Gastrocnemius medialis (tissue), 4 donors: ENCODE measurements around the gene UTP3. TPM values are rescaled to one million over a fixed set of nuclear protein-coding genes. Genes with fewer than 3 reads are reported as not detected.
"Not testable (repeated sequence)": the region's sequence is repeated elsewhere in the genome, so short reads cannot be mapped to it uniquely, and the experiment has no call there.

Experiments
- ATAC-seq, 2 donors: fragments of 150-250 bp; one replicate each; pipeline ENCODE4 v1.9.1; 2016
- DNase-seq, 2 donors: peaks; one replicate each; pipeline ENCODE4 v3.0.0-alpha.2; 2019
- H3K27ac ChIP-seq, 4 donors: fragments of 200-600 bp; sonication (generic); 1 replicate in 1 of 4; 2 replicates in 3 of 4; pipeline ENCODE4 v1.5.1; 2016 to 2018; ENCODE audit warnings: mild to moderate bottlenecking in 2 of 4, moderate library complexity in 1 of 4
- H3K27me3 ChIP-seq, 3 donors: fragments of 200-600 bp; sonication (generic) in 2 of 3; 1 replicate in 1 of 3; 2 replicates in 2 of 3; pipeline versions ENCODE4 v1.5.1 to v1.6.0; 2016 to 2019; ENCODE audit warnings: mild to moderate bottlenecking in 1 of 3, moderate library complexity in 1 of 3
- H3K36me3 ChIP-seq, 2 donors: fragments of 200-600 bp; sonication (generic) in 1 of 2; one replicate each; pipeline ENCODE4 v1.5.1; 2017 to 2018
- H3K4me1 ChIP-seq, 2 donors: fragments of 200-600 bp; sonication (generic) in 1 of 2; one replicate each; pipeline ENCODE4 v1.5.1; 2016 to 2017; ENCODE audit warnings: mild to moderate bottlenecking in 2 of 2
- H3K4me3 ChIP-seq, 4 donors: fragments of 200-600 bp; sonication (generic) in 3 of 4; 1 replicate in 1 of 4; 2 replicates in 3 of 4; pipeline ENCODE4 v1.5.1; 2016 to 2019; ENCODE audit warnings: mild to moderate bottlenecking in 2 of 4
- H3K9me3 ChIP-seq, 3 donors: fragments of 200-600 bp; sonication (generic) in 2 of 3; 1 replicate in 1 of 3; 2 replicates in 2 of 3; pipeline ENCODE4 v1.5.1; 2016 to 2019
- POLR2A ChIP-seq, 2 donors: fragments of 450-650 bp; IDR thresholded peaks; one replicate each; pipeline ENCODE4 v1.6.1; 2017; ENCODE audit warnings: antibody characterized with exemption in 2 of 2, mild to moderate bottlenecking in 2 of 2, moderate library complexity in 2 of 2
- in situ Hi-C, 4 donors: fragments of 200-750 bp; cut with MboI; loops; one replicate each; pipeline versions ENCODE4 v1.15.0 to v1.8.0; 2017; ENCODE audit warnings: low sequenced_read_pairs in 4 of 4
- intact Hi-C: fragments of 100-400 bp; cut with DNase I; formaldehyde crosslinking; loops from one replicate; pipeline ENCODE4 v1.15.1; 2023; ENCODE audit warnings: low total_unique reads
- total RNA-seq, 4 donors: library from RNA; depleted of rRNA; stranded (reverse); fragments of >200 nt; gene quantifications; one replicate each; pipeline versions ENCODE4 v1.1.0 to v1.2.3, GENCODE V29; 2016
- TF ChIP-seq, protein P1 (sequence below), 5 experiments: fragments of 450-650 bp in 3 of 5; fragments of 200-600 bp in 2 of 5; sonication (generic) in 2 of 5; IDR thresholded peaks in 4 of 5; conservative IDR thresholded peaks in 1 of 5; 1 replicate in 4 of 5; 2 replicates in 1 of 5; pipeline ENCODE4 v1.5.1; 2016 to 2019; ENCODE audit warnings: antibody characterized with exemption in 5 of 5, mild to moderate bottlenecking in 3 of 5, moderate library complexity in 3 of 5

Gene UTP3
- total RNA-seq, 4 donors from 2014 or later: 6.3 to 13.0 (median 11.8) TPM

GRCh38 chr4:70700712-70701111, 12.4 kb downstream of the UTP3 start:
- in situ Hi-C loops (no loop called here), intact Hi-C loops (no loop called here)
- H3K27me3 ChIP-seq: no peaks in the 10 kb centered on the region
- H3K36me3 ChIP-seq: no peaks in the 10 kb centered on the region
- H3K9me3 ChIP-seq: no peaks in the 10 kb centered on the region
- ATAC-seq: no peak
- DNase-seq: no peak
- peaks cover 0 to 4% of the 10 kb centered on the region in 2 donors for H3K4me1 ChIP-seq
- TF ChIP-seq, protein P1, sequence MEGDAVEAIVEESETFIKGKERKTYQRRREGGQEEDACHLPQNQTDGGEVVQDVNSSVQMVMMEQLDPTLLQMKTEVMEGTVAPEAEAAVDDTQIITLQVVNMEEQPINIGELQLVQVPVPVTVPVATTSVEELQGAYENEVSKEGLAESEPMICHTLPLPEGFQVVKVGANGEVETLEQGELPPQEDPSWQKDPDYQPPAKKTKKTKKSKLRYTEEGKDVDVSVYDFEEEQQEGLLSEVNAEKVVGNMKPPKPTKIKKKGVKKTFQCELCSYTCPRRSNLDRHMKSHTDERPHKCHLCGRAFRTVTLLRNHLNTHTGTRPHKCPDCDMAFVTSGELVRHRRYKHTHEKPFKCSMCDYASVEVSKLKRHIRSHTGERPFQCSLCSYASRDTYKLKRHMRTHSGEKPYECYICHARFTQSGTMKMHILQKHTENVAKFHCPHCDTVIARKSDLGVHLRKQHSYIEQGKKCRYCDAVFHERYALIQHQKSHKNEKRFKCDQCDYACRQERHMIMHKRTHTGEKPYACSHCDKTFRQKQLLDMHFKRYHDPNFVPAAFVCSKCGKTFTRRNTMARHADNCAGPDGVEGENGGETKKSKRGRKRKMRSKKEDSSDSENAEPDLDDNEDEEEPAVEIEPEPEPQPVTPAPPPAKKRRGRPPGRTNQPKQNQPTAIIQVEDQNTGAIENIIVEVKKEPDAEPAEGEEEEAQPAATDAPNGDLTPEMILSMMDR (IDR thresholded peaks at IDR 0.05 in 4 of 5, conservative IDR thresholded peaks at IDR 0.05 in 1 of 5): no peak
- TF ChIP-seq POLR2A (IDR thresholded peaks at IDR 0.05): no peak
- H3K4me3 ChIP-seq: no peak overlapping the region
- no peak overlapping the region for H3K27ac ChIP-seq

DNA sequence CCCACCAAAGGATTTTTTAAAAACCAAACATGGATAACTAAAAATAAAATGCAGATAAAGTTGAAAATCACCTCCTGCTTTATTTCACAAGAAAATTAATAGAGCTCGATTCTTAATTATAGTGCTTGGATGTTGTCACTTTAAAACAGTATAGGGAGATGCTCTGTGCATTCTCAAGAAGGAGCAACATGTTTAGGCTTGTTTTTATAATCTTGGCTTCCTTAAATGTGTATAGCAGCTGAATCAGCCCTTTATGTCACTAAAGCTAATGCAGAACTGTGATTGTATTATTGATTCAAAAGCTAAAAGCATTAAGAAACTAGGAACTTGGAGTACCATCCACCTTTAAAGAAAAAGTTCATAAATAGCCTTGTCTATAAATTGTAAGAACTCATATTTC, 12.9 kb downstream of the UTP3 start:
- intact Hi-C loops: no loop called here
- H3K27me3 ChIP-seq: no peaks in the 10 kb centered on the region
- H3K4me1 ChIP-seq: peaks cover 5 to 10% of the 10 kb centered on the region in 2 donors
- ATAC-seq (no peak), DNase-seq (no peak)
- in situ Hi-C loops: no loop called here
- H3K4me3 ChIP-seq: no peak overlapping the region
- H3K27ac ChIP-seq: no peak overlapping the region
- TF ChIP-seq POLR2A (IDR thresholded peaks at IDR 0.05): no peak
- TF ChIP-seq, protein P1 (IDR thresholded peaks at IDR 0.05 in 4 of 5, conservative IDR thresholded peaks at IDR 0.05 in 1 of 5): no peak
- no peaks in the 10 kb centered on the region for H3K9me3 ChIP-seq
- no peaks in the 10 kb centered on the region for H3K36me3 ChIP-seq

DNA sequence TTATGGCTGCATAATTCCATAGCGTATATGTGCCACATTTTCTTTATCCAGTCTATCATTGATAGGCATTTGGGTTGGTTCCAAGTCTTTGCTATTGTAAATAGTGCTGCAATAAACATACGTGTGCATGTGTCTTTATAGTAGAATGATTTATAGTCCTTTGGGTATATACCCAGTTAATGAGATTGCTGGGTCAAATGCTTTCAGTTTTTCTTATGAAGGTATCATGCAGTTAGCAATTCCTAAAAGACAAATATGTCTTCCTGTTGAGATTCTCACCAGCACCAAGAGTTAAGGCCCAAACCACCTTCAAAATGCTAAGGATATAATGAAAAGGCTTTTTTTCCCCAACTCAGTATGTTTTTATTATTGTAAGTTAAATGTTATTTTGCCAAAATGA, 14.3 kb downstream of the UTP3 start:
- DNase-seq, H3K9me3 ChIP-seq, in situ Hi-C loops, H3K27me3 ChIP-seq, intact Hi-C loops, H3K4me3 ChIP-seq, ATAC-seq, H3K36me3 ChIP-seq: not testable (repeated sequence)
- Histone ChIP-seq H3K27ac (peak overlapping the region in 1 of 4 donors; percentile 98), H3K4me1 (peaks cover 16 to 20% of the 10 kb centered on the region in 2 donors)

- H3K9me3 ChIP-seq: no peaks in the 10 kb centered on the region
- in situ Hi-C loops (no loop called here), intact Hi-C loops (no loop called here)
- DNase-seq: no peak
- TF ChIP-seq, protein P1 (IDR thresholded peaks at IDR 0.05 in 4 of 5, conservative IDR thresholded peaks at IDR 0.05 in 1 of 5): no peak
- TF ChIP-seq POLR2A (IDR thresholded peaks at IDR 0.05): no peak
- ATAC-seq: no peak
- H3K4me1 ChIP-seq: peaks cover 16 to 24% of the 10 kb centered on the region in 2 donors
- H3K4me3 ChIP-seq: peak overlapping the region; percentile 72 to 94 (median 80)
- no peaks in the 10 kb centered on the region for H3K27me3 ChIP-seq
- H3K27ac ChIP-seq: peak overlapping the region; percentile 93 to 98 (median 96)
- H3K36me3 ChIP-seq: no peaks in the 10 kb centered on the region
These were observed 15.4 kb downstream of the UTP3 start for GRCh38 chr4:70703619-70704214.

GRCh38 chr4:70704215-70704930, 16.0 kb downstream of the UTP3 start:
- peak overlapping the region; percentile 72 to 94 (median 80) for H3K4me3 ChIP-seq
- no peaks in the 10 kb centered on the region for H3K36me3 ChIP-seq
- no peaks in the 10 kb centered on the region for H3K9me3 ChIP-seq
- no peaks in the 10 kb centered on the region for H3K27me3 ChIP-seq
- H3K4me1 ChIP-seq: peaks cover 16 to 24% of the 10 kb centered on the region in 2 donors
- in situ Hi-C loops: no loop called here
- peak in 1 of 2 donors; percentile 48 for TF ChIP-seq POLR2A (IDR thresholded peaks at IDR 0.05)
- TF ChIP-seq, protein P1 (IDR thresholded peaks at IDR 0.05 in 4 of 5, conservative IDR thresholded peaks at IDR 0.05 in 1 of 5): peak in 2 of 5 experiments; percentile 45 to 48
- intact Hi-C loops: no loop called here
- peak overlapping the region; percentile 93 to 98 (median 96) for H3K27ac ChIP-seq
- ATAC-seq (peak; percentile 67 to 72), DNase-seq (peak; percentile 65 to 80)
